Thyroid gland (tissue), 4 donors: ENCODE results near the gene SELENOP. TPM values are rescaled to one million over a fixed set of nuclear protein-coding genes. Genes with fewer than 3 reads are reported as not detected.
A peak's percentile ranks its signal among the peaks of the same experiment; 100 is the strongest.

ENCODE experiments used
- DNase-seq, 2 donors: peaks; one replicate each; pipeline ENCODE4 v3.0.0-alpha.2; 2019
- H3K27ac ChIP-seq, 3 donors: fragments of 200-600 bp; sonication (generic); 1 replicate in 2 of 3; 2 replicates in 1 of 3; pipeline ENCODE4 v1.5.1; 2016 to 2019; ENCODE audit warnings: mild to moderate bottlenecking in 1 of 3, moderate library complexity in 1 of 3
- H3K27me3 ChIP-seq: fragments of 200-600 bp; sonication (generic); one replicate; pipeline ENCODE4 v1.5.1; 2019
- H3K36me3 ChIP-seq, 2 donors: fragments of 200-600 bp; sonication (generic); one replicate each; pipeline ENCODE4 v1.5.1; 2016 to 2019
- H3K4me1 ChIP-seq, 2 donors: fragments of 200-600 bp; sonication (generic); one replicate each; pipeline ENCODE4 v1.5.1; 2017 to 2019
- H3K4me3 ChIP-seq, 3 donors: fragments of 200-600 bp; sonication (generic); replicated peaks in 1 of 3; 1 replicate in 2 of 3; 2 replicates in 1 of 3; pipeline ENCODE4 v1.5.1; 2016; ENCODE audit warnings: mild to moderate bottlenecking in 1 of 3
- H3K9me3 ChIP-seq: fragments of 200-600 bp; sonication (generic); one replicate; pipeline ENCODE4 v1.5.1; 2017
- CTCF ChIP-seq, 6 experiments: fragments of 200-600 bp in 3 of 6; fragments of 450-650 bp in 3 of 6; sonication (generic) in 3 of 6; IDR thresholded peaks; one replicate each; pipeline ENCODE4 v1.5.1; 2016 to 2019; ENCODE audit warnings: antibody characterized with exemption in 6 of 6, mild to moderate bottlenecking in 2 of 6, inconsistent platforms in 1 of 6, moderate library complexity in 1 of 6
- POLR2A ChIP-seq, 2 donors: fragments of 450-650 bp; IDR thresholded peaks; one replicate each; pipeline ENCODE4 v1.6.1; 2017; ENCODE audit warnings: antibody characterized with exemption in 2 of 2, mild to moderate bottlenecking in 2 of 2, moderate library complexity in 1 of 2
- WGBS, 2 donors: methylation state at CpG; one replicate each; pipeline ENCODE4 v1.1.5; 2017; 5-methylcytosine and 5-hydroxymethylcytosine counted together
- intact Hi-C: fragments of 100-400 bp; cut with DNase I; formaldehyde crosslinking; loops from one replicate; pipeline ENCODE4 v1.15.1; 2023
- total RNA-seq, 4 donors: library from RNA; depleted of rRNA; stranded (reverse); fragments of >200 nt; gene quantifications; one replicate each; pipeline ENCODE4 v1.2.3, GENCODE V29; 2016

SELENOP gene
- total RNA-seq, 4 donors from 2014 or later, result 162 to 637 (median 392) TPM

GRCh38 chr5:42810834-42811590 is 680 bp downstream of the SELENOP start:
- peak overlapping the region; percentile 81 to 86 (median 81) for H3K27ac ChIP-seq
- no peak for DNase-seq
- H3K27me3 ChIP-seq, result no peaks in the 10 kb centered on the region
- peaks cover 10 to 23% of the 10 kb centered on the region in 2 donors for H3K4me1 ChIP-seq
- H3K36me3 ChIP-seq, result peaks cover 4 to 9% of the 10 kb centered on the region in 2 donors
- WGBS, 2 donors, result 71 to 72% methylated on average over 3 of the region's 3 CpGs
- TF ChIP-seq CTCF (IDR thresholded peaks at IDR 0.05), result no peak
- TF ChIP-seq POLR2A (IDR thresholded peaks at IDR 0.05), result no peak
- intact Hi-C loops, result no loop called here
- no peaks in the 10 kb centered on the region for H3K9me3 ChIP-seq
- H3K4me3 ChIP-seq, result peak overlapping the region in 2 of 3 donors; percentile 1 to 27

GRCh38 chr5:42808888-42809611 is 2.6 kb downstream of the SELENOP start:
- Histone ChIP-seq H3K9me3 (no peaks in the 10 kb centered on the region), H3K27me3 (no peaks in the 10 kb centered on the region), H3K4me1 (peaks cover 10 to 23% of the 10 kb centered on the region in 2 donors), H3K4me3 (peak overlapping the region in 1 of 3 donors; percentile 13), H3K27ac (peak overlapping the region in 1 of 3 donors; percentile 86), H3K36me3 (peaks cover 12 to 20% of the 10 kb centered on the region in 2 donors)
- TF ChIP-seq POLR2A (IDR thresholded peaks at IDR 0.05) (no peak), CTCF (IDR thresholded peaks at IDR 0.05) (no peak)
- intact Hi-C loops, result no loop called here
- 70 to 73% methylated on average over 4 of the region's 4 CpGs for WGBS, 2 donors
- DNase-seq, result no peak

GRCh38 chr5:42807722-42808447 is 3.8 kb downstream of the SELENOP start:
- H3K27ac ChIP-seq, result peak overlapping the region in 1 of 3 donors; percentile 86
- H3K4me1 ChIP-seq, result peaks cover 10 to 23% of the 10 kb centered on the region in 2 donors
- no peaks in the 10 kb centered on the region for H3K9me3 ChIP-seq
- H3K4me3 ChIP-seq, result no peak overlapping the region
- TF ChIP-seq POLR2A (IDR thresholded peaks at IDR 0.05) (no peak), CTCF (IDR thresholded peaks at IDR 0.05) (no peak)
- DNase-seq, result no peak
- WGBS, 2 donors, result 51 to 56% methylated on average over 2 of the region's 2 CpGs
- H3K27me3 ChIP-seq, result no peaks in the 10 kb centered on the region
- peaks cover 17 to 22% of the 10 kb centered on the region in 2 donors for H3K36me3 ChIP-seq
- intact Hi-C loops, result no loop called here

GRCh38 chr5:42806701-42807262 is 4.9 kb downstream of the SELENOP start:
- Histone ChIP-seq H3K9me3 (no peaks in the 10 kb centered on the region), H3K27me3 (no peaks in the 10 kb centered on the region), H3K4me1 (peaks cover 10 to 16% of the 10 kb centered on the region in 2 donors), H3K4me3 (no peak overlapping the region), H3K36me3 (peaks cover 22 to 26% of the 10 kb centered on the region in 2 donors), H3K27ac (peak overlapping the region in 1 of 3 donors; percentile 3)
- no peak for DNase-seq
- intact Hi-C loops, result no loop called here
- TF ChIP-seq CTCF (IDR thresholded peaks at IDR 0.05) (no peak), POLR2A (IDR thresholded peaks at IDR 0.05) (no peak)
- WGBS, 2 donors, result 89 to 92% methylated on average over 3 of the region's 3 CpGs
